HG03460 (cell line): ENCODE results near the gene NPPB.

Source experiments
- ATAC-seq: cut with Tn5 transposase; IDR thresholded peaks from one replicate; pipeline ENCODE4 v1.9.1; 2021; ENCODE audit not compliant: unreplicated experiment

NPPB gene

DNA sequence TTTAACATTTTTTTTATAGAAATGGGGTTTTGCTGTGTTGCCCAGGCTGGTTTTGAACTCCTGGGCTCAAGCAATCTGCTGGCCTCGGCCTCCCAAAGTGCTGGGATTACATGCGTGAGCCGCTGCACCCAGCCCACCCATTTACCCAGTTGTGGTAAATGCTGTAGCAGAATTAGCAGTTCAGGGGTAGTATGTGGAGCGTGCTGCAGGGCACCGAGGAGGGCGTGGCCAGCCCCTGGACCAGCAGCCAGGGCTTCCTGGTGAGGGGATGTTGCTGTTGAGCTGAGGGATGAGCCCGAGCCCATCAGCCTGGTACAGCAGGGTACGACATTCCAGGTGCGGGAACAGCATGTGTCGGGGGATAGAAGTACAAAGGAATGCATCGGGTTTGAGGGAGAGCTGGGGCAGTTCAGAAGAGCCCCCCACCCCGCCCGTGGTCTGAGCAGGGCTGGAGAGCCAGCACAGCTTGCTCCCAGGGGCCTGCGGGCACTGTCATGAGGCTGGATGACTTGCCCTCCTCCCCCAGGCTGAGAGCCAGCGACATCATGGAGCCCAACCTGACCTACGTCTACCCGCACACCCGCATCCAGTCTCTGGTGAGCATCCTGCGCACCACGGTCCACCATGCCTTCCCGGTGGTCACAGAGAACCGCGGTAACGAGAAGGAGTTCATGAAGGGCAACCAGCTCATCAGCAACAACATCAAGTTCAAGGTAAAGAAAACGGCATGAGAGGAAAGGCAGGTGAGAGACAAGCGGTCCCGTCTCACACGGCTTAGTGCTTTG, 23.1 kb downstream of the NPPB start:
- ATAC-seq, result no peak

DNA sequence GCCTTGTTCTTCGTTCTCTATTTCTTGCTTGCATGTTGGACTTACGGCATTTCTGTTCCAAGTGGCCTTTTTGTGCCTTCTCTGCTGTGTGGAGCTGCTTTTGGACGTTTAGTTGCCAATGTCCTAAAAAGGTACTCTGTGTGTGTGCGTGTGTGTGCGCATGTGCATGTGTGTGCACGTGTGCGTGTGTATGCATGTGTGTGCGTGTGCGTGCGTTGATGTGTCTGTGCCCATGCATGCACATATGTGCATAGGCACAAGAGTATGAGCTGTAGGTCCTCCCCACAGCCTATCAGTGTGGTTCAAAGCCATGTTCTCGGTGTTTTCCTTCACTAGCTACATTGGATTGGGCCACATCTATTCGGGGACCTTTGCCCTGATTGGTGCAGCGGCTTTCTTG, 24.8 kb downstream of the NPPB start:
- ATAC-seq, result no peak

DNA sequence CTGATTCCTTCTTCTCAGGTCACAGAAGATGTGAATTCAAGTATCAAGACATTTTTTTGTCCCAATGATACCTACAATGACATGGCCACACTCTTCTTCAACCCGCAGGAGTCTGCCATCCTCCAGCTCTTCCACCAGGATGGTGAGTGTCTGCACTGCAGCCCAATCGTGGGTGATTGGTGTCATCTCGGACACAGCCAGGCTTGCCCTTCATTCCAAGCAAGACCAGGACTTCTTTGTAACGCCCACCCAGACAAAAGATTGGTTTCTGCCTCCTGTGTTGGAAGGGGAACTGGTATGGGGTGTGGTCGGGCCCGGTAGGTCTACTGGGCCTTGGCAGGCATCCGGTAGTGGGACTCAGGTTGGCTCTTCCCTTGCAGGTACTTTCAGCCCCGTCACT, 25.2 kb downstream of the NPPB start:
- no peak for ATAC-seq

- ATAC-seq, result no peak
These were observed 26.6 kb downstream of the NPPB start for GRCh38 chr1:11831945-11832725.

DNA sequence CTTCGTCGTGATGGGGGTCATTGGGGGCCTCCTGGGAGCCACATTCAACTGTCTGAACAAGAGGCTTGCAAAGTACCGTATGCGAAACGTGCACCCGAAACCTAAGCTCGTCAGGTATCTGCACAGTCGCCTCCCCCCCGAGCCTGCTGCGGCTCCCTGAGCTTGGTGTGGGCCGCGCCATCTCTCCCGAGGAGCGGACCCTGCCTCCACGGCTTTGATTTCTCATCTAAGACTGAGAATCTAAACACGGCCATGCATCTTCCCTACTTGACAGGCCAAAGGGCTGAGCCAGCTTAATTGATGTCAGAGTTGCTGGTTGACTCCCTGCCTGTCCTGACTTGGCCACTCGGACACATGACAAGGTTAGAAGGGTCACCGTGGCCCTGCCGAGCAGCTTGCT, 30.2 kb downstream of the NPPB start:
- ATAC-seq, result no peak

DNA sequence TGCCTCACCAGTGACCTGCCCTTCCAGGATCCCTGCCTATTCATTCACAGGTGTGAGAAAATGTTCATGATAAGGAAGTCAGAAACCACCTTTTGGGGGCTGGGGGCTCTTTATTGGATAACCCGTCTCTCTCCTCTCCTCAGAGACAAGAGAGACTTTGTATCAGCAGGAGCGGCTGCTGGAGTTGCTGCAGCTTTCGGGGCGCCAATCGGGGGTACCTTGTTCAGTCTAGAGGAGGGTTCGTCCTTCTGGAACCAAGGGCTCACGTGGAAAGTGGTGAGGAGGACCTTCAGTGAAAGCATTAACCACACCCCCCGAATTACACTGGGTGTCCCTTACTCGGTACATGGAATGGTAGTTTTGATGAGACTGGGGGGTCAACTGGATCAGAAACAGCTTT, 31.8 kb downstream of the NPPB start:
- ATAC-seq, result no peak

- ATAC-seq, result no peak
These were observed 33.6 kb downstream of the NPPB start for GRCh38 chr1:11825131-11825530.

DNA sequence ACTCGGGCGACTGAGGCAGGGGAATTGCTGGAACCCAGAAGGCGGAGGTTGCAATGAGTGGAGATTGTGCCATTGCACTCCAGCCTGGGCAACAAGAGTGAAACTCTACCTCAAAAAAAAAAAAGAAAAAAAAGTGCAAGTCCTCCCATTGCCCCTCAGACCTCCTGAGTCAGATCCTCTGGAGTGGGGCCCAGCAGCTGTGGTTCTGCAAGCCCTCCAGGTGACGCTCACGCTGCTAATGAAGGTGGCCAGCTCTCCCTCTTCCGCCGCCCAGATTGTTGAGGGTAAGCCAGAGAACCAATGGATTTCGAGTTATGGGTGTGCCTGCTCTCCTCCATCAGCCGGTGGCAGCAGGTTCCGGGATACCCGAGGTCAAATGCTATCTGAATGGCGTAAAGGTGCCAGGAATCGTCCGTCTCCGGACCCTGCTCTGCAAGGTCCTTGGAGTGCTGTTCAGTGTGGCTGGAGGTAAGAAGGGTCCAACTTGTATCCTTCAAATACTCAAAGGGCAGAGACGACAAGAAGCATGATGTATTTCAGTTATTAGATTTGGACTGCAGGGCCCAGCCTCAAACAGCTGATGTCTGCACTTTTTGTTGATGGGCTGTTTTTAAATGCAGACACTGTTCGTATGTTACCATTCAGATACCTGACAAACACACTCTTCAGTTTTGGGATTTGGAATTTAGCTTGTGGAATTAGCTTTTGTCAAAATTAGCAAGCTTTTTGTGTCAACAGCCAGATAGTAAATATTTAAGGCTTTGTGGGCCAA, 35.2 kb downstream of the NPPB start:
- no peak for ATAC-seq

DNA sequence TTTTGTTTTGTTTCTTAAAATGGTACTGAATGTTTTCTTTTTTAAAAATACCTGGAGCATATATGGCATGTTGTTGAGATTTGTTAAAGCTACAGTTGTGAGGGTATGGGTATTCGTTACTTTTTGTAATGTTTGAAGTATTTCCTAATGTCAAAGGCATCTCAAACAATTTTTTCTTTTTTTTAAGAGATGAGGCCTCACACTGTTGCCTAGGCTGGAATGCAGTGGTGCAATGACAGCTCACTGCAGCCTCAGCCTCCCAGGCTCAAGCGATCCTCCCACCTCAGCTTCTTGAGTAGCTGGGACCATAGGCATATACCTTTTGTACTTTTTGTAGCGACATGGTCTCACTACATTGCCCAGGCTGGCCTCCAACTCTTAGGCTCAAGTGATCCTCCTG, 36.7 kb downstream of the NPPB start:
- ATAC-seq, result no peak

DNA sequence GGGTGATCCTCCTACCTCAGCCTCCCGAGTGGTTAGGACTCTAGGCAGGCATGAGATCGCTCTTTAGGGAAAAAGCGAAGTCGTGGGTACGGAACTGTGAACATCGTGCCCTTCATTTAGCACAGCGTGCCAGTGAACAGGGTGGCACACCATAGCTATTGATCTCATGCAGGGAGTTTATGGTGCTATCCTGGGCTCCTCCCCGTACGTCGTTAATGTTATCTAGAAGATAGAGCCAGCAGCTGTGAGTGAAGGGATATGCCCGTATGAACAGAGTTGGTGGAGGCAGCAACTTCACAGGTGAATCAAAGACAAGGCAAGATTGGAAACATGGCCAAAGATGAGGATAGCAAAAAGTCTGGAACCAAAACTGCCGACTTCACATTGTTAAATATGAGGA, 41.6 kb downstream of the NPPB start:
- ATAC-seq, result no peak

- ATAC-seq, result no peak
These were observed 45.7 kb downstream of the NPPB start for GRCh38 chr1:11813021-11813420.
